ENCODE data around the gene PAX8. TPM values are rescaled to one million over a fixed set of nuclear protein-coding genes. Genes with fewer than 3 reads are reported as not detected.

Gene PAX8
- total and polyA plus RNA-seq, 10 donors: 0.06 to 2.8 (median 1.0) TPM

- Histone ChIP-seq H3K4me3 (no peak overlapping the region), H3K9me3 (no peaks in the 10 kb centered on the region), H3K27ac (no peak overlapping the region), H3K36me3 (no peaks in the 10 kb centered on the region), H3K4me1 (peaks cover 11 to 42% (median 21%) of the 10 kb centered on the region in 6 donors), H3K27me3 (replicated peaks in 1 of 7) (peaks cover 0 to 10% (median 0%) of the 10 kb centered on the region in 7 donors)
- WGBS, 5 donors: 68 to 87% (median 78%) methylated on average over 4 of the region's 4 CpGs
- TF ChIP-seq POLR2A (IDR thresholded peaks at IDR 0.05): no peak
- TF ChIP-seq CTCF (IDR thresholded peaks at IDR 0.05 in 8 of 11, conservative IDR thresholded peaks at IDR 0.05 in 3 of 11): no peak
- no peak for TF ChIP-seq POLR2AphosphoS5 (IDR thresholded peaks at IDR 0.05)
- no peak for DNase-seq
- intact Hi-C loops (cut with DNase I; ENCODE audit: low total_unique reads): no loop called here
These were observed 64.6 kb downstream of the PAX8 start for GRCh38 chr2:113214141-113214540.

DNA sequence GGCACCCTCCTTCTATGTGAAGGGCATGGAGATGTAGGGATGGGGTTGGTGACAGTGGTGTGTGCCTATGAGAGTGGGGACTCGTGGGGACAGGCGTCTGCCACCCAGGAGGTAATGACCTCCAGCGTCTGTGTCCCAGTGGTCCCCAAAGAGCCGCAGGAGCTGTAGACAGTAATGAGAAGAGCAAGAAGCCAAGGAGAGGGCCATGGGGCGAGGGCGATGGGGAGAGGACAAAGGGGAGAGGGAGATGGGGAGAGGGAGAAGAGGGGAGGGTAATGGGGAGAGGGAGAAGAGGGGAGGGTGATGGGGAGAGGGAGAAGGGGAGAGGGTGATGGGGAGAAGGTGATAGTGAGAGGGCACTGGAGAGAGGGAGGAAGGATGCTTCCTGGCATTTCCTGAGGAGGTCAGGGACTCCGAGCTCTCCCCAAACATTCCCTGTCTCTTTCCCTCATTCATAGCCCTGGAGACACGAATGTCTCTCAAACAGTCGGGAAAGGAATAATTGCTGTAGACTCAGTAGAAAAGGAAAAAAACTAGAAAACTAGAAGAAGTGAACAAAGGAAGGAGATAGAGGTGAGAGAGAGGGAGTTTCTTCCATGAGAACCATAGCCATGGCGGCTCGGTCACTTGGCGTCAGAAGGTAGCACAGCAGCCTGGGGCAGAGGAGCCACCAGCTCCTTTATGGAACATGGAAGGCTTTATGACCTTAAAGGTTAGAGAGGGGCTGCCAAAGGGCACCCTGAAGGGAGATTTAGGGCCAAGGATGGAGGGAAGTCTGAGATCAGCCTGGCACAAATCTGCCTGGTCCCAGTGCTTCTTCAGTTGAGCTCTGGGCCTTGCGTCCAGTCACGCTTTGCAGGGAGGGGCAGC lies 65.4 kb downstream of the PAX8 start:
- Histone ChIP-seq H3K4me3 (no peak overlapping the region), H3K36me3 (no peaks in the 10 kb centered on the region), H3K27me3 (replicated peaks in 1 of 7) (peaks cover 0 to 10% (median 0%) of the 10 kb centered on the region in 7 donors), H3K27ac (no peak overlapping the region), H3K9me3 (no peaks in the 10 kb centered on the region), H3K4me1 (peaks cover 9 to 34% (median 16%) of the 10 kb centered on the region in 6 donors)
- WGBS, 5 donors: 91 to 96% (median 93%) methylated on average over 14 of the region's 14 CpGs
- TF ChIP-seq POLR2AphosphoS5 (IDR thresholded peaks at IDR 0.05): no peak
- TF ChIP-seq POLR2A (IDR thresholded peaks at IDR 0.05): no peak
- no peak for TF ChIP-seq CTCF (IDR thresholded peaks at IDR 0.05 in 8 of 11, conservative IDR thresholded peaks at IDR 0.05 in 3 of 11)
- intact Hi-C loops (cut with DNase I; ENCODE audit: low total_unique reads): no loop called here
- no peak for DNase-seq

- DNase-seq: no peak
- peaks cover 0 to 10% (median 0%) of the 10 kb centered on the region in 7 donors for H3K27me3 ChIP-seq (replicated peaks in 1 of 7)
- no peaks in the 10 kb centered on the region for H3K9me3 ChIP-seq
- peaks cover under 1 to 25% (median 8%) of the 10 kb centered on the region in 6 donors for H3K4me1 ChIP-seq
- peak overlapping the region in 1 of 8 donors; percentile 9 for H3K27ac ChIP-seq
- WGBS, 5 donors: 36 to 41% (median 40%) methylated on average over 25 to 26 of the region's 26 CpGs
- H3K36me3 ChIP-seq: no peaks in the 10 kb centered on the region
- H3K4me3 ChIP-seq: no peak overlapping the region
- intact Hi-C loops (cut with DNase I; ENCODE audit: low total_unique reads): no loop called here
- TF ChIP-seq POLR2AphosphoS5 (IDR thresholded peaks at IDR 0.05) (no peak), POLR2A (IDR thresholded peaks at IDR 0.05) (no peak), CTCF (IDR thresholded peaks at IDR 0.05 in 8 of 11, conservative IDR thresholded peaks at IDR 0.05 in 3 of 11) (no peak)
These were observed 66.3 kb downstream of the PAX8 start for GRCh38 chr2:113212245-113213060.
